Stimulated activated CD4-positive, alpha-beta T cell treated with anti-CD3 and anti-CD28 coated beads, TNF-alpha, amount 100 ng/mL, for 1 hour (primary cell): ENCODE results near the gene TACO1.

Source experiments
- DNase-seq, 3 donors: peaks; one replicate each; pipeline ENCODE4 v3.0.0-alpha.2; 2020; ENCODE audit warnings: low read depth in 3 of 3, low spot score in 1 of 3

The TACO1 gene

GRCh38 chr17:63635787-63636186 is 35.1 kb downstream of the TACO1 start:
- DNase-seq = no peak

- no peak for DNase-seq
Observed at GRCh38 chr17:63639125-63639524, 38.4 kb downstream of the TACO1 start.

GRCh38 chr17:63640038-63640437 is 39.3 kb downstream of the TACO1 start:
- DNase-seq = no peak

- DNase-seq = no peak
Observed at GRCh38 chr17:63641692-63642448, 41.2 kb downstream of the TACO1 start.

- no peak for DNase-seq
Observed at GRCh38 chr17:63644846-63645245, 44.2 kb downstream of the TACO1 start.

GRCh38 chr17:63645775-63646487 is 45.2 kb downstream of the TACO1 start:
- DNase-seq = no peak

GRCh38 chr17:63646488-63646806 is 45.8 kb downstream of the TACO1 start:
- no peak for DNase-seq

- DNase-seq = no peak
Observed at GRCh38 chr17:63647065-63647725, 46.5 kb downstream of the TACO1 start.

GRCh38 chr17:63647936-63648335 is 47.2 kb downstream of the TACO1 start:
- DNase-seq = no peak

GRCh38 chr17:63649813-63650212 is 49.1 kb downstream of the TACO1 start:
- no peak for DNase-seq

- no peak for DNase-seq
Observed at GRCh38 chr17:63652106-63652505, 51.4 kb downstream of the TACO1 start.

- no peak for DNase-seq
Observed at GRCh38 chr17:63653050-63653449, 52.4 kb downstream of the TACO1 start.

GRCh38 chr17:63657786-63658185 is 57.1 kb downstream of the TACO1 start:
- no peak for DNase-seq
